SK-N-SH (cell line): ENCODE results near the gene SORBS1. TPM values are rescaled to one million over a fixed set of nuclear protein-coding genes. Genes with fewer than 3 reads are reported as not detected.

ENCODE experiments used
- CTCF ChIA-PET: fragments of 300-600, 350-600 bp; formaldehyde crosslinking; extraction: SDS; loops from one replicate; lab custom pipeline; 2021; lab: Yijun Ruan, JAX
- POLR2A ChIA-PET: fragments of 350-600 bp; sonication (Branson Sonifier 250); formaldehyde crosslinking; extraction: SDS; loops from one replicate; lab custom pipeline; 2020; ENCODE audit warnings: antibody characterized with exemption, inconsistent platforms; lab: Yijun Ruan, JAX
- DNase-seq: peaks from one replicate; pipeline ENCODE4 v3.0.0; 2012
- H2AFZ ChIP-seq: fragments of 200-600 bp; sonication (generic); 2 replicates; pipeline ENCODE4 v1.8.1; 2016; ENCODE audit warnings: antibody characterized with exemption, mild to moderate bottlenecking, low read depth
- H3F3A ChIP-seq: fragments of 200-600 bp; sonication (generic); replicated peaks from 2 replicates; pipeline ENCODE3; 2016; ENCODE audit warnings: antibody characterized with exemption, mild to moderate bottlenecking; ENCODE audit not compliant: insufficient read depth
- H3K27ac ChIP-seq, 2 experiments: fragments of 200-500 bp in 1 of 2; fragments of 200-600 bp in 1 of 2; sonication (Bioruptor generic) in 1 of 2; sonication (generic), shearing (Covaris generic) in 1 of 2; 2 replicates each; pipeline versions ENCODE4 v1.5.1 to v1.6.1; 2014 to 2016; ENCODE audit warnings: low read depth in 2 of 2, inconsistent platforms in 1 of 2, low read length in 1 of 2, mild to moderate bottlenecking in 1 of 2, mixed read lengths in 1 of 2
- H3K27me3 ChIP-seq: fragments of 200-600 bp; sonication (generic), shearing (Covaris generic); 2 replicates; pipeline ENCODE4 v1.6.1; 2016; ENCODE audit warnings: mixed run types; ENCODE audit not compliant: insufficient read depth
- H3K36me3 ChIP-seq, 2 experiments: fragments of 200-500 bp in 1 of 2; fragments of 200-600 bp in 1 of 2; sonication (Bioruptor generic) in 1 of 2; sonication (generic) in 1 of 2; replicated peaks in 1 of 2; 2 replicates each; pipeline versions ENCODE3 to v1.5.1; 2014 to 2016; ENCODE audit warnings: low read length in 1 of 2, mild to moderate bottlenecking in 1 of 2; ENCODE audit not compliant: insufficient read depth in 2 of 2, control insufficient read depth in 1 of 2
- H3K4me1 ChIP-seq, 2 experiments: fragments of 200-500 bp in 1 of 2; fragments of 200-600 bp in 1 of 2; sonication (Bioruptor generic) in 1 of 2; sonication (generic), shearing (Covaris generic) in 1 of 2; 2 replicates each; pipeline versions ENCODE4 v1.5.1 to v1.6.1; 2014 to 2016; ENCODE audit warnings: low read depth in 1 of 2, low read length in 1 of 2, mixed run types in 1 of 2; ENCODE audit not compliant: insufficient read depth in 2 of 2, control insufficient read depth in 1 of 2
- H3K4me2 ChIP-seq: fragments of 200-600 bp; sonication (generic), shearing (Covaris generic); 2 replicates; pipeline ENCODE4 v1.6.1; 2017; ENCODE audit warnings: mixed run types
- H3K4me3 ChIP-seq, 2 experiments: fragments of 200-500 bp in 1 of 2; fragments of 200-600 bp in 1 of 2; sonication (Bioruptor generic) in 1 of 2; sonication (generic), shearing (Covaris generic) in 1 of 2; 2 replicates each; pipeline versions ENCODE4 v1.5.1 to v1.8.1; 2014 to 2016; ENCODE audit warnings: low read depth in 2 of 2, inconsistent platforms in 1 of 2, low read length in 1 of 2, mild to moderate bottlenecking in 1 of 2, mixed read lengths in 1 of 2, moderate library complexity in 1 of 2
- H3K79me2 ChIP-seq: fragments of 200-600 bp; sonication (generic); 2 replicates; pipeline ENCODE4 v1.8.1; 2017; ENCODE audit warnings: mild to moderate bottlenecking; ENCODE audit not compliant: insufficient read depth
- H3K9ac ChIP-seq: fragments of 200-600 bp; sonication (generic); 2 replicates; pipeline ENCODE4 v1.6.1; 2017; ENCODE audit warnings: mixed run types
- H3K9me2 ChIP-seq: fragments of 200-600 bp; sonication (generic); 2 replicates; pipeline ENCODE4 v1.6.1; 2017; ENCODE audit warnings: mixed run types
- H3K9me3 ChIP-seq: fragments of 200-600 bp; sonication (generic); 2 replicates; pipeline ENCODE4 v1.6.1; 2017; ENCODE audit warnings: mixed run types, mild to moderate bottlenecking, moderate library complexity
- H4K20me1 ChIP-seq: fragments of 200-600 bp; sonication (generic); 2 replicates; pipeline ENCODE4 v1.6.1; 2017; ENCODE audit warnings: mild to moderate bottlenecking, mixed run types; ENCODE audit not compliant: insufficient read depth
- EZH2phosphoT487 ChIP-seq: fragments of 200-600 bp; sonication (generic); IDR thresholded peaks from 2 replicates; pipeline ENCODE4 v1.6.1; 2017; ENCODE audit warnings: low read depth, mixed run types, mild to moderate bottlenecking, antibody characterized with exemption, moderate library complexity, borderline replicate concordance
- FOSL2 ChIP-seq: IDR thresholded peaks from 2 replicates; pipeline ENCODE4 v1.4.0; 2012; ENCODE audit warnings: low read depth, mild to moderate bottlenecking, moderate library complexity, borderline replicate concordance
- GATA2 ChIP-seq: sonication (generic); formaldehyde crosslinking; IDR thresholded peaks from 2 replicates; pipeline ENCODE4 v1.5.0; 2020; ENCODE audit warnings: mild to moderate bottlenecking, missing genetic modification reagents
- YY1 ChIP-seq: IDR thresholded peaks from 2 replicates; pipeline ENCODE4 v1.4.0; 2012; ENCODE audit warnings: low read depth, mild to moderate bottlenecking
- WGBS: methylation state at CpG from one replicate; pipeline ENCODE4 v1.1.6; 2017; ENCODE audit warnings: low lambda C conversion rate; 5-methylcytosine and 5-hydroxymethylcytosine counted together
- polyA plus RNA-seq, 3 experiments: library from polyadenylated mRNA; depleted of rRNA; stranded (reverse); fragments of >200 nt; gene quantifications; 2 replicates each; pipeline ENCODE4 v1.2.3, GENCODE V29; 2012
- TF ChIP-seq, protein P1 (sequence below): fragments of 200-600 bp; sonication (generic); IDR thresholded peaks from 2 replicates; pipeline ENCODE4 v1.6.1; 2017; ENCODE audit warnings: antibody characterized with exemption, mild to moderate bottlenecking, moderate library complexity
- TF ChIP-seq, protein P2 (sequence below): fragments of 150-350 bp; IDR thresholded peaks from 2 replicates; pipeline ENCODE4 v1.6.1; 2017; ENCODE audit warnings: antibody characterized with exemption, low read length, low read depth, borderline replicate concordance
- TF ChIP-seq, protein P3 (sequence below): IDR thresholded peaks from 2 replicates; pipeline ENCODE4; 2012

Gene SORBS1
- polyA plus RNA-seq, 1 of the 3 experiments (the other 2 are of a cell fraction): 0.36 TPM

DNA sequence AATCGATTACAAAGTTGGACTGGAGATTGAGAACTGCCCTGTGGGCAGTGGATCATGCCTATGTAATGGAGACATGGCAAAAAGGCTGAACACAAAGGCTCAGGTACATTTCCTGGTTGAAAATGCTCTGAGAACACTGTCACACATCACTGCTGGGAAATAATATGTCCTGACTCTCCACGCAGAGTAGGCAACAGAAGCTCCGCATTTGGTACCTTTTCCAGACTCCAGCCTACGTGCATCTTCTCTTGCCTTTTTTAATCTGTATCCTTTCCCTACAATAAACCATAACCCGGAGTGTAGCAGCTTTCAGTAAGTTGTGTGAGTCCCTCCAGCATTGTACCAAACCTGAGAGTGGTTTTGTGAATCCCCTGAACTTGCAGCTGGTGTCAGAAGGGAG, 134.7 kb downstream of the SORBS1 start:
- Histone ChIP-seq H3K9ac (no peak overlapping the region), H3K4me2 (no peak overlapping the region), H3K27ac (no peak overlapping the region), H3F3A (no peaks in the 10 kb centered on the region), H3K27me3 (no peaks in the 10 kb centered on the region), H3K4me1 (peaks cover 0 to 14% of the 10 kb centered on the region in 2 experiments; a peak in 2 of 4 replicates), H3K9me2 (no peaks in the 10 kb centered on the region), H3K79me2 (no peaks in the 10 kb centered on the region), H3K9me3 (no peaks in the 10 kb centered on the region), H4K20me1 (no peaks in the 10 kb centered on the region), H2AFZ (no peak overlapping the region), H3K4me3 (no peak overlapping the region), H3K36me3 (no peaks in the 10 kb centered on the region)
- CTCF ChIA-PET: interaction anchor here (0.7 to 9.7 kb wide), 5 partner anchors 10 to 175 kb away, joined by 3 to 162 read pairs (median 44); no protein-coding TSS in a partner anchor
- DNase-seq: no peak
- POLR2A ChIA-PET: no interaction called here
- TF ChIP-seq GATA2: no peak
- TF ChIP-seq, protein P1, sequence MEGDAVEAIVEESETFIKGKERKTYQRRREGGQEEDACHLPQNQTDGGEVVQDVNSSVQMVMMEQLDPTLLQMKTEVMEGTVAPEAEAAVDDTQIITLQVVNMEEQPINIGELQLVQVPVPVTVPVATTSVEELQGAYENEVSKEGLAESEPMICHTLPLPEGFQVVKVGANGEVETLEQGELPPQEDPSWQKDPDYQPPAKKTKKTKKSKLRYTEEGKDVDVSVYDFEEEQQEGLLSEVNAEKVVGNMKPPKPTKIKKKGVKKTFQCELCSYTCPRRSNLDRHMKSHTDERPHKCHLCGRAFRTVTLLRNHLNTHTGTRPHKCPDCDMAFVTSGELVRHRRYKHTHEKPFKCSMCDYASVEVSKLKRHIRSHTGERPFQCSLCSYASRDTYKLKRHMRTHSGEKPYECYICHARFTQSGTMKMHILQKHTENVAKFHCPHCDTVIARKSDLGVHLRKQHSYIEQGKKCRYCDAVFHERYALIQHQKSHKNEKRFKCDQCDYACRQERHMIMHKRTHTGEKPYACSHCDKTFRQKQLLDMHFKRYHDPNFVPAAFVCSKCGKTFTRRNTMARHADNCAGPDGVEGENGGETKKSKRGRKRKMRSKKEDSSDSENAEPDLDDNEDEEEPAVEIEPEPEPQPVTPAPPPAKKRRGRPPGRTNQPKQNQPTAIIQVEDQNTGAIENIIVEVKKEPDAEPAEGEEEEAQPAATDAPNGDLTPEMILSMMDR: no peak
- TF ChIP-seq YY1: no peak
- no peak for TF ChIP-seq EZH2phosphoT487
- 49% methylated on average over 5 of the region's 5 CpGs for WGBS

DNA sequence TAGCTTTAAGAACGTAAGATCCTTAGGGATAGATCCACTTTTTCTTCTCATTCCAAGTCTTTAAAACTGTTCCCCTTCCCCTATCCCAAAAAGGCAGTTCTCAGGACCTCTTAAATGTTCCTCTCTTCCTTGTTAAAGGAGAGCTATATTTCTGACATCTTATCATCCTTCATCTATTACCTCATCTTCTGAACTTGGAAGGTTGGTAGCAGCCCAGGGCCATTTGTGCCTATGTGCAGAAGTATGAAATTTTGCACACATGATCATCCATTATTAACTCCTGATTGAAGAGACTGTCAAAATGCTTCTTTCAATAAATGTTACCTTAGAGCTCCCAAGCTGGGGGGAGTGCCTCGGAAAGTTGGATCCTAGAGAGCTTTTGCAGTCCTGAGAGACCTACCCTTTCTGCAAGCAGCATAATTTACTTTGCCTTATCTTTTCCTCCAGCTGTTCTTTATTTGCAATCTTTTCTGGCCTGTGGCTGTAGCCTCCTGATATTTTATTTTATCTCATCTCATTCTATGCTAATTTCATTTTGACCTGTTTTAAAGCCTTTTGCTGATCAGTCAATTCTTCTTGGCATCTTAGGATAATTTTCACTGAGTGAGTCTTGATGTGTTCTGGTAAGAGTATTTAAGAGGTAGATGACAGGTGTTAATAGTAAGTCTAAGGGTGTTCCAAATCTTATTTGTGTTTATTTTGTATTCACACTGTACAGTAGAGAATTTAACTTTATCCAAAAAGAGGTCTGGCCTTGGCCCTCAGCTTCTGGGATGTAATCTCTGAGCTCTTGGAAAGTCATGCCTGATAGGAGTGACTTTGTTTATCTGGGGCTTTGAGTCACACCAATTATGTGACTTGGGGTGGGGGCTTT, 135.3 kb downstream of the SORBS1 start:
- peaks cover 0 to 14% of the 10 kb centered on the region in 2 experiments; a peak in 2 of 4 replicates for H3K4me1 ChIP-seq
- H3K4me2 ChIP-seq: no peak overlapping the region
- ChIA-PET CTCF (interaction anchor here (0.7 to 9.7 kb wide), 6 partner anchors 10 to 178 kb away, joined by 3 to 162 read pairs (median 24); no protein-coding TSS in a partner anchor), POLR2A (interaction anchor here (0.9 kb wide), 1 partner anchor 705 kb away, joined by 3 read pairs; no protein-coding TSS in a partner anchor)
- H3K36me3 ChIP-seq: no peaks in the 10 kb centered on the region
- H3K79me2 ChIP-seq: no peaks in the 10 kb centered on the region
- no peaks in the 10 kb centered on the region for H3K9me3 ChIP-seq
- 23% methylated on average over 2 of the region's 2 CpGs for WGBS
- no peak overlapping the region for H3K4me3 ChIP-seq
- no peaks in the 10 kb centered on the region for H3K27me3 ChIP-seq
- no peak overlapping the region for H3K9ac ChIP-seq
- TF ChIP-seq, protein P2, sequence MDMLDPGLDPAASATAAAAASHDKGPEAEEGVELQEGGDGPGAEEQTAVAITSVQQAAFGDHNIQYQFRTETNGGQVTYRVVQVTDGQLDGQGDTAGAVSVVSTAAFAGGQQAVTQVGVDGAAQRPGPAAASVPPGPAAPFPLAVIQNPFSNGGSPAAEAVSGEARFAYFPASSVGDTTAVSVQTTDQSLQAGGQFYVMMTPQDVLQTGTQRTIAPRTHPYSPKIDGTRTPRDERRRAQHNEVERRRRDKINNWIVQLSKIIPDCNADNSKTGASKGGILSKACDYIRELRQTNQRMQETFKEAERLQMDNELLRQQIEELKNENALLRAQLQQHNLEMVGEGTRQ: no peak
- TF ChIP-seq, protein P3, sequence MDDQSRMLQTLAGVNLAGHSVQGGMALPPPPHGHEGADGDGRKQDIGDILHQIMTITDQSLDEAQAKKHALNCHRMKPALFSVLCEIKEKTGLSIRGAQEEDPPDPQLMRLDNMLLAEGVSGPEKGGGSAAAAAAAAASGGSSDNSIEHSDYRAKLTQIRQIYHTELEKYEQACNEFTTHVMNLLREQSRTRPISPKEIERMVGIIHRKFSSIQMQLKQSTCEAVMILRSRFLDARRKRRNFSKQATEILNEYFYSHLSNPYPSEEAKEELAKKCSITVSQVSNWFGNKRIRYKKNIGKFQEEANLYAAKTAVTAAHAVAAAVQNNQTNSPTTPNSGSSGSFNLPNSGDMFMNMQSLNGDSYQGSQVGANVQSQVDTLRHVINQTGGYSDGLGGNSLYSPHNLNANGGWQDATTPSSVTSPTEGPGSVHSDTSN: no peak
- TF ChIP-seq FOSL2 (no peak), GATA2 (peak; percentile 75)
- H3F3A ChIP-seq: no peaks in the 10 kb centered on the region
- H2AFZ ChIP-seq: no peak overlapping the region
- DNase-seq: no peak
- no peaks in the 10 kb centered on the region for H3K9me2 ChIP-seq
- H4K20me1 ChIP-seq: no peaks in the 10 kb centered on the region
- H3K27ac ChIP-seq: no peak overlapping the region
